ENCODE data around the gene CA5A. TPM values are rescaled to one million over a fixed set of nuclear protein-coding genes. Genes with fewer than 3 reads are reported as not detected.
A peak's percentile ranks its signal among the peaks of the same experiment; 100 is the strongest.

CA5A gene
- total and polyA plus RNA-seq, 2 of the 13 experiments (the other 11 are each of a cell fraction or from before 2014, with no cell fraction given): 66.8 to 106 TPM

DNA sequence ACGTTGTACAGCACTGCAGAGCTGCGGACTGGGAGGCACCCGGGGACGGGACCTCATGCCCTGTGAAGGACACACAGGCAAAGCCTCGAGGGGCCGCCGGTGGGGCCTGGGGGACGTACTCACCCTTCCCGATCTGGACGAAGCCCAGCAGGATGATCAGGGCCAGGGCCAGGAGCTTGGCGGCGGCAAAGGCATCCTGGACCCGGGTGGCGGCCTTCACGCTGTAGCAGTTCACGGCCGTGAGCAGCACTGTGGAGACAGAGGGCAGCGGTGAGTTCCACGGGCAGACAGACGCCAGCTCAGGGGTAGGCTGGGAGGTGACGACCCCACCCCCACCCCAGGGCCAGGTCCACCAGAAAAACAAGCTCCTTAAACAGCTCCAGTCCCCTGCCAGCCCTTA lies 84.7 kb downstream of the CA5A start (continued):
- TF ChIP-seq NR1H2 (CRISPR knock-in tag; IDR thresholded peaks at IDR 0.05; ENCODE audit: borderline replicate concordance, low read depth) (no peak), ZBTB7B (CRISPR knock-in tag; IDR thresholded peaks at IDR 0.05) (no peak), POLR2G (IDR thresholded peaks at IDR 0.05; ENCODE audit: low read depth, low read length) (peak; percentile 0; the same call in 1 of the 2 replicates), CC2D1A (CRISPR knock-in tag; IDR thresholded peaks at IDR 0.05) (no peak), ZMYM4 (CRISPR knock-in tag; IDR thresholded peaks at IDR 0.05) (peak; percentile 27; the same call in 1 of the 2 replicates), ZKSCAN5 (CRISPR knock-in tag; IDR thresholded peaks at IDR 0.05) (0 out of 2 replicates have a peak, but pooled peaks have one; percentile 13), ZNF713 (CRISPR knock-in tag; IDR thresholded peaks at IDR 0.05) (0 out of 2 replicates have a peak, but pooled peaks have one; percentile 34), SNAI1 (CRISPR knock-in tag; IDR thresholded peaks at IDR 0.05; ENCODE audit: borderline replicate concordance) (no peak), ZNF839 (CRISPR knock-in tag; IDR thresholded peaks at IDR 0.05; ENCODE audit: borderline replicate concordance) (no peak), PCBP1 (IDR thresholded peaks at IDR 0.05; ENCODE audit: borderline replicate concordance, low read depth, low read length) (0 out of 2 replicates have a peak, but pooled peaks have one; percentile 75), RAD21 (CRISPR knock-in tag; IDR thresholded peaks at IDR 0.05) (0 out of 2 replicates have a peak, but pooled peaks have one; percentile 7), KLF15 (CRISPR knock-in tag; IDR thresholded peaks at IDR 0.05; ENCODE audit: borderline replicate concordance) (no peak), ZFP62 (CRISPR knock-in tag; IDR thresholded peaks at IDR 0.05) (no peak), FOXM1 (CRISPR knock-in tag; IDR thresholded peaks at IDR 0.05) (no peak), ZFY (CRISPR knock-in tag; IDR thresholded peaks at IDR 0.05) (peak; percentile 44; the same call in 1 of the 2 replicates), ZNF318 (CRISPR knock-in tag; IDR thresholded peaks at IDR 0.05) (no peak), MAF1 (CRISPR knock-in tag; IDR thresholded peaks at IDR 0.05; ENCODE audit: borderline replicate concordance) (no peak), ZNF282 (IDR thresholded peaks at IDR 0.05; ENCODE audit: partially characterized antibody) (no peak)
- TF ChIP-seq, protein P1, sequence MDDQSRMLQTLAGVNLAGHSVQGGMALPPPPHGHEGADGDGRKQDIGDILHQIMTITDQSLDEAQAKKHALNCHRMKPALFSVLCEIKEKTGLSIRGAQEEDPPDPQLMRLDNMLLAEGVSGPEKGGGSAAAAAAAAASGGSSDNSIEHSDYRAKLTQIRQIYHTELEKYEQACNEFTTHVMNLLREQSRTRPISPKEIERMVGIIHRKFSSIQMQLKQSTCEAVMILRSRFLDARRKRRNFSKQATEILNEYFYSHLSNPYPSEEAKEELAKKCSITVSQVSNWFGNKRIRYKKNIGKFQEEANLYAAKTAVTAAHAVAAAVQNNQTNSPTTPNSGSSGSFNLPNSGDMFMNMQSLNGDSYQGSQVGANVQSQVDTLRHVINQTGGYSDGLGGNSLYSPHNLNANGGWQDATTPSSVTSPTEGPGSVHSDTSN (CRISPR knock-in tag; IDR thresholded peaks at IDR 0.05; ENCODE audit: borderline replicate concordance): no peak
- TF ChIP-seq, protein P2, sequence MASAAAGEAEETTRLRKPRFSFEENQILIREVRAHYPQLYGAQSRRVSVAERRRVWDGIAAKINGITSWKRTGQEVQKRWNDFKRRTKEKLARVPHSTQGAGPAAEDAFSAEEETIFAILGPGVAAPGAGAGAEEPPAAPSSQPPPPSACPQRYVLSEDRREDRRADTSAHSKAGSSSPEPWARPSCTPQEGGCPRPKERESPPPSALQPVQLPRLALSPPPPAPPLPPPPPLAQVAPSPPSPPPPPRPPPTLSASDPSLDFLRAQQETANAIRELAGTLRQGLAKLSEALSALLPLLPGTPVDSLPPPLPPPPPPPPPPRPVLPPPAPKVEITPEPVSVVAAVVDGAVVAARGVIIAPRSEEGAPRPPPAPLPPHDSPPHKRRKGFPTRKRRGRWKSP (CRISPR knock-in tag; IDR thresholded peaks at IDR 0.05): no peak
